Left lung (tissue), 10 donors: ENCODE results near the gene YBEY. TPM values are rescaled to one million over a fixed set of nuclear protein-coding genes. Genes with fewer than 3 reads are reported as not detected.
"Not testable (repeated sequence)": the region's sequence is repeated elsewhere in the genome, so short reads cannot be mapped to it uniquely, and the experiment has no call there.

Source experiments
- ATAC-seq: fragments of 200-7000 bp; cut with Tn5 transposase; one replicate; pipeline ENCODE4 v1.9.1; 2020; ENCODE audit warnings: moderate library complexity
- DNase-seq, 4 donors: peaks; one replicate each; pipeline ENCODE4 v3.0.0-alpha.2; 2013 to 2020
- H3K27ac ChIP-seq, 2 donors: fragments of 200-600 bp; sonication (generic) in 1 of 2; one replicate each; pipeline versions ENCODE4 v1.5.0 to v1.8.0; 2020 to 2021
- H3K27me3 ChIP-seq, 2 donors: fragments of 200-600 bp; sonication (generic) in 1 of 2; one replicate each; pipeline versions ENCODE4 v1.5.0 to v1.8.0; 2020 to 2021
- H3K36me3 ChIP-seq, 2 donors: fragments of 200-600 bp; sonication (generic) in 1 of 2; one replicate each; pipeline versions ENCODE4 v1.5.0 to v1.8.0; 2020 to 2021
- H3K4me1 ChIP-seq, 2 donors: fragments of 200-600 bp; one replicate each; pipeline ENCODE4 v1.8.0; 2021
- H3K4me3 ChIP-seq, 2 donors: fragments of 200-600 bp; sonication (generic) in 1 of 2; one replicate each; pipeline versions ENCODE4 v1.5.0 to v1.8.0; 2020 to 2021; ENCODE audit warnings: mild to moderate bottlenecking in 1 of 2
- H3K9me3 ChIP-seq, 2 donors: fragments of 200-600 bp; sonication (generic) in 1 of 2; one replicate each; pipeline versions ENCODE4 v1.5.0 to v1.8.0; 2020 to 2021
- CTCF ChIP-seq, 2 donors: fragments of 200-600 bp; sonication (generic) in 1 of 2; IDR thresholded peaks; one replicate each; pipeline versions ENCODE4 v1.5.0 to v1.8.0; 2021; ENCODE audit warnings: antibody characterized with exemption in 2 of 2
- intact Hi-C, 2 donors: fragments of 100-400 bp; cut with DNase I; formaldehyde crosslinking; loops; one replicate each; pipeline versions ENCODE4 v1.11.2 to v1.14.2; 2022
- polyA plus RNA-seq, 6 donors: library from polyadenylated mRNA; unstranded; fragments of 120-200 nt; gene quantifications; one replicate each; pipeline ENCODE4 v1.2.1, GENCODE V29; 2013; ENCODE audit not compliant: insufficient read length in 6 of 6
- total RNA-seq, 2 donors: library from RNA; stranded (reverse); fragmentation: NEBNext Ultra II Directional; extraction: Animal tissue kit (Norgen Biotek cat#: 25700); gene quantifications; one replicate each; pipeline ENCODE4 v1.2.1, GENCODE V29; 2021
- donor health status: DM: no; HTN: yes; CAD: no.
- donor health status: DM: no; HTN: no; CAD: no.

Gene YBEY
- total and polyA plus RNA-seq, 8 donors: 6.1 to 23.1 (median 17.6) TPM

GRCh38 chr21:46308431-46308830, 22.3 kb downstream of the YBEY start:
- DNase-seq (no peak), ATAC-seq (no peak)
- Histone ChIP-seq H3K27me3 (no peaks in the 10 kb centered on the region), H3K4me1 (no peaks in the 10 kb centered on the region), H3K27ac (no peak overlapping the region), H3K9me3 (no peaks in the 10 kb centered on the region), H3K4me3 (no peak overlapping the region), H3K36me3 (peaks cover 0 to 38% of the 10 kb centered on the region in 2 donors)
- no peak for TF ChIP-seq CTCF (IDR thresholded peaks at IDR 0.05)
- intact Hi-C loops: no loop called here

GRCh38 chr21:46310260-46310659, 24.1 kb downstream of the YBEY start:
- H3K4me3 ChIP-seq, H3K4me1 ChIP-seq, H3K27ac ChIP-seq, ATAC-seq, intact Hi-C loops, H3K27me3 ChIP-seq, H3K9me3 ChIP-seq: not testable (repeated sequence)
- H3K36me3 ChIP-seq: peaks cover 0 to 40% of the 10 kb centered on the region in 2 donors
- DNase-seq: peak in 1 of 4 donors; percentile 3

- Histone ChIP-seq H3K4me1 (no peaks in the 10 kb centered on the region), H3K27me3 (no peaks in the 10 kb centered on the region), H3K4me3 (no peak overlapping the region), H3K9me3 (no peaks in the 10 kb centered on the region), H3K36me3 (peaks cover 0 to 34% of the 10 kb centered on the region in 2 donors), H3K27ac (no peak overlapping the region)
- ATAC-seq (no peak), DNase-seq (no peak)
- no peak for TF ChIP-seq CTCF (IDR thresholded peaks at IDR 0.05)
- intact Hi-C loops: no loop called here
Observed at GRCh38 chr21:46311568-46311967, 25.4 kb downstream of the YBEY start.

- intact Hi-C loops: no loop called here
- TF ChIP-seq CTCF (IDR thresholded peaks at IDR 0.05): no peak
- no peak for DNase-seq
- peaks cover 0 to 30% of the 10 kb centered on the region in 2 donors for H3K36me3 ChIP-seq
- H3K9me3 ChIP-seq: no peaks in the 10 kb centered on the region
- no peak for ATAC-seq
- H3K4me3 ChIP-seq: no peak overlapping the region
- no peaks in the 10 kb centered on the region for H3K27me3 ChIP-seq
- no peak overlapping the region for H3K27ac ChIP-seq
- no peaks in the 10 kb centered on the region for H3K4me1 ChIP-seq
Observed at GRCh38 chr21:46312949-46313348, 26.8 kb downstream of the YBEY start.

- intact Hi-C loops: no loop called here
Observed at GRCh38 chr21:46314441-46315020, 28.4 kb downstream of the YBEY start.

More at GRCh38 chr21:46314441-46315020, 28.4 kb downstream of the YBEY start:
- no peaks in the 10 kb centered on the region for H3K9me3 ChIP-seq
- H3K4me1 ChIP-seq: peaks cover 0 to 2% of the 10 kb centered on the region in 2 donors
- DNase-seq (no peak), ATAC-seq (no peak)
- no peak overlapping the region for H3K27ac ChIP-seq
- peaks cover 0 to 24% of the 10 kb centered on the region in 2 donors for H3K36me3 ChIP-seq
- H3K4me3 ChIP-seq: no peak overlapping the region
- TF ChIP-seq CTCF (IDR thresholded peaks at IDR 0.05): no peak
- no peaks in the 10 kb centered on the region for H3K27me3 ChIP-seq
